Subcutaneous abdominal adipose tissue (tissue), 5 donors: Measurements from ENCODE around the gene DCK.

Experiments used
- H3K27ac ChIP-seq: one replicate; pipeline ENCODE4 v1.7.0; 2013; ENCODE audit warnings: low read depth, mild to moderate bottlenecking, inconsistent platforms, low read length, moderate library complexity
- H3K27me3 ChIP-seq, 5 donors: one replicate each; pipeline ENCODE4 v1.7.0; 2013; ENCODE audit warnings: low read length in 5 of 5, inconsistent platforms in 1 of 5; ENCODE audit not compliant: control insufficient read depth in 5 of 5, insufficient read depth in 4 of 5
- H3K36me3 ChIP-seq, 5 donors: one replicate each; pipeline ENCODE4 v1.7.0; 2013; ENCODE audit warnings: low read length in 5 of 5; ENCODE audit not compliant: control insufficient read depth in 5 of 5, insufficient read depth in 5 of 5
- H3K4me1 ChIP-seq, 5 donors: one replicate each; pipeline ENCODE4 v1.7.0; 2013; ENCODE audit warnings: low read length in 5 of 5, mild to moderate bottlenecking in 3 of 5, moderate library complexity in 1 of 5; ENCODE audit not compliant: control insufficient read depth in 5 of 5, insufficient read depth in 5 of 5
- H3K4me3 ChIP-seq, 5 donors: one replicate each; pipeline ENCODE4 v1.7.0; 2013; ENCODE audit warnings: low read length in 5 of 5, low read depth in 1 of 5
- H3K9ac ChIP-seq, 5 donors: one replicate each; pipeline ENCODE4 v1.7.0; 2013; ENCODE audit warnings: low read length in 5 of 5, mild to moderate bottlenecking in 4 of 5, moderate library complexity in 3 of 5
- H3K9me3 ChIP-seq, 5 donors: one replicate each; pipeline ENCODE4 v1.7.0; 2013; ENCODE audit warnings: low read length in 5 of 5; ENCODE audit not compliant: control insufficient read depth in 5 of 5
- donor health status: healthy.
- donor health status: healthy.
- donor health status: healthy.
- donor health status: healthy.
- donor health status: healthy.

Gene DCK

DNA sequence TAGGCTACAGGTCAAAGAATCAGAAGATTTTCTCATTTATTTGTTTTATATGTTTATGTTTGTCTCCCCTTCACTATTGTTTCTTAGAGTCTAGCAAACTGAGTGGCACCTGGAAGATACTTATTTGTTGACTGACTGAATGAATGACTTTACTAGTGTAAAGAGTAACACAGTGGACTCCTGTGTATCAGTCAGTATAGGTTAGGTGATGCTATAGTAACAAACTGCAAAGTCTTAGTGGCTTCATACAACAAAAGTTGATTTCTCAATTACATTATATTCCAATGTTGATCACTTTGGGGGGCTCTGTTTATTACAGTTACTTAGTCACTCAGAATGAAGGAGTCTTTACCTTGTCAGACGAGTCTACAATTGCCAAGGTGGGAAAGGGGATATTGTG lies 76.6 kb downstream of the DCK start:
- H3K27ac ChIP-seq, result no peak overlapping the region
- no peaks in the 10 kb centered on the region for H3K9me3 ChIP-seq
- H3K36me3 ChIP-seq, result no peaks in the 10 kb centered on the region
- H3K9ac ChIP-seq, result no peak overlapping the region
- no peak overlapping the region for H3K4me3 ChIP-seq
- peaks cover 0 to 7% (median 0%) of the 10 kb centered on the region in 5 donors for H3K4me1 ChIP-seq
- H3K27me3 ChIP-seq, result no peaks in the 10 kb centered on the region

DNA sequence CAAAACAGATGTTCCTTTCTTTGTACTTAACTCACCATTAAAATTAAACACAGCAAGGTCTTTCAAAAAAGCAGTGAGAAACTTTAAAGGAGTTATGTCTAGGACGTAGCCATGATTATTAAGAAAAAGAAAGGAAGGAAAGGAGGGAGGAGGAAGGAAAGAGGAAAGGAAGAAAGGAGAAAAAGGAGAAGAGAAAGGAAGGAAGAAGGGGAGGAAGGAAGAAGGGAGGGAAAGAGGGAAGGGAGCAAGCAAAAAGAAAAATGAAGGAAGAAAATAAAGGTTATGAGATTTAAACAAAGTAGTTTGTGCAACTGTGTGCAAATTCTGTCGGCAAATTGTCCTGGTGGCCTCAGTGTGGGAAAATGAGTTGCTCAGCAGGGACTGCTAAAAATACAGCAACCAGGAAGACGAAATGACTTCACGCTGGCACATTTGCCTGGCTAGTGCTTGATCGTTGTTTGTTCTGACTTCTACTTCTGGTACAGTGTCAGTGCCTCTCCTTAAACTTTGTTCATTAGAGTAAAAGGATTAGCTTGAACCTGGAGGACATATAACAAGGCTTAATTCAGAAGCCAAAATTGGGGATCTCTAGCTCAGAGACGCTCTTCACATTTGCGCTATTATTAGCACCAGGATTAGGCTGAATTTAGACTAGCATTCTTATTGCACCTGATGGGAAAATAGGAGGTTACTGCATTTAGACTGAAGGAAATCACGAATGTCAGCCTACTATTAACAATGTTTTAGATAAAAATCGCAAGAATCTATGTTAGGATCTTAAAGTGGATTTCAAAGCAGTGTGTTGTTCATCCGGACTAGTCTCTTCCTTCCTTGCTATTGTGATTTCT lies 81.2 kb downstream of the DCK start:
- peak overlapping the region in 3 of 5 donors; percentile 0 to 7 (median 0) for H3K9ac ChIP-seq
- H3K4me1 ChIP-seq, result peaks cover 0 to 11% (median 0%) of the 10 kb centered on the region in 5 donors
- no peak overlapping the region for H3K27ac ChIP-seq
- no peaks in the 10 kb centered on the region for H3K36me3 ChIP-seq
- H3K27me3 ChIP-seq, result peaks cover 0 to 2% (median 0%) of the 10 kb centered on the region in 5 donors
- H3K4me3 ChIP-seq, result peak overlapping the region in 4 of 5 donors; percentile 24 to 55 (median 32)
- H3K9me3 ChIP-seq, result no peaks in the 10 kb centered on the region
